HFFc6 (cell line): ENCODE measurements around the gene HLF. TPM values are rescaled to one million over a fixed set of nuclear protein-coding genes. Genes with fewer than 3 reads are reported as not detected.

Source experiments
- DNase-seq: peaks from one replicate; pipeline ENCODE4 v3.0.0-alpha.2; 2018
- H3K27ac Mint-ChIP-seq: 2 replicates; pipeline ENCODE4 v1.8.0; 2020; ENCODE audit warnings: mild to moderate bottlenecking, mixed read lengths
- H3K27me3 Mint-ChIP-seq: 2 replicates; pipeline ENCODE4 v1.8.0; 2021; ENCODE audit warnings: mild to moderate bottlenecking, moderate library complexity, mixed read lengths; ENCODE audit not compliant: insufficient read depth
- H3K36me3 Mint-ChIP-seq: 2 replicates; pipeline ENCODE4 v1.8.0; 2021; ENCODE audit warnings: low read depth, mixed read lengths
- H3K4me1 Mint-ChIP-seq: 2 replicates; pipeline ENCODE4 v1.8.0; 2020; ENCODE audit warnings: low read depth, mixed read lengths
- H3K4me3 Mint-ChIP-seq: 2 replicates; pipeline ENCODE4 v1.8.0; 2020; ENCODE audit warnings: mild to moderate bottlenecking, moderate library complexity, mixed read lengths
- H3K9me3 Mint-ChIP-seq: 2 replicates; pipeline ENCODE4 v1.8.0; 2020; ENCODE audit warnings: mild to moderate bottlenecking, mixed read lengths
- CTCF ChIP-seq: fragments of 200-600 bp; sonication (generic); IDR thresholded peaks from 2 replicates; pipeline ENCODE4 v1.5.0; 2021; ENCODE audit warnings: antibody characterized with exemption, mild to moderate bottlenecking
- total RNA-seq, 6 experiments: library from RNA; stranded (reverse); fragmentation: NEBNext Ultra II Directional; extraction: Animal tissue kit (Norgen Biotek cat#: 25700); gene quantifications; 2 replicates in 1 of 6; 3 replicates in 5 of 6; pipeline ENCODE4 v1.2.3, GENCODE V29; 2021

HLF gene
- total RNA-seq, 6 experiments from 2014 or later: not detected

GRCh38 chr17:55294042-55294751 lies 29.4 kb downstream of the HLF start:
- Mint-ChIP-seq H3K36me3 (no peaks in the 10 kb centered on the region), H3K27ac (no peak overlapping the region), H3K4me1 (no peaks in the 10 kb centered on the region), H3K4me3 (no peak overlapping the region), H3K27me3 (peaks cover 15% of the 10 kb centered on the region), H3K9me3 (no peaks in the 10 kb centered on the region)
- TF ChIP-seq CTCF: no peak
- DNase-seq: no peak

- TF ChIP-seq CTCF: peak; percentile 90
- DNase-seq: peak; percentile 17
- Mint-ChIP-seq H3K36me3 (no peaks in the 10 kb centered on the region), H3K27ac (no peak overlapping the region), H3K27me3 (peaks cover 19% of the 10 kb centered on the region), H3K4me1 (no peaks in the 10 kb centered on the region), H3K4me3 (no peak overlapping the region), H3K9me3 (no peaks in the 10 kb centered on the region)
Observed at GRCh38 chr17:55295411-55296170, 30.8 kb downstream of the HLF start.

GRCh38 chr17:55296171-55296695 lies 31.5 kb downstream of the HLF start:
- Mint-ChIP-seq H3K27ac (no peak overlapping the region), H3K36me3 (no peaks in the 10 kb centered on the region), H3K4me1 (no peaks in the 10 kb centered on the region), H3K27me3 (peaks cover 19% of the 10 kb centered on the region), H3K9me3 (no peaks in the 10 kb centered on the region), H3K4me3 (no peak overlapping the region)
- TF ChIP-seq CTCF: peak; percentile 54
- no peak for DNase-seq

- Mint-ChIP-seq H3K9me3 (no peaks in the 10 kb centered on the region), H3K4me1 (no peaks in the 10 kb centered on the region), H3K36me3 (no peaks in the 10 kb centered on the region), H3K4me3 (no peak overlapping the region), H3K27ac (no peak overlapping the region), H3K27me3 (peaks cover 17% of the 10 kb centered on the region)
- no peak for TF ChIP-seq CTCF
- no peak for DNase-seq
Observed at GRCh38 chr17:55296699-55297098, 31.9 kb downstream of the HLF start.

GRCh38 chr17:55298111-55298730 lies 33.5 kb downstream of the HLF start:
- Mint-ChIP-seq H3K27me3 (peaks cover 10% of the 10 kb centered on the region), H3K4me3 (no peak overlapping the region), H3K9me3 (no peaks in the 10 kb centered on the region), H3K27ac (no peak overlapping the region), H3K36me3 (no peaks in the 10 kb centered on the region), H3K4me1 (no peaks in the 10 kb centered on the region)
- no peak for DNase-seq
- TF ChIP-seq CTCF: no peak
